NCI-H1092 treated with DMSO at 0.1 percent for 48 hours (cell line): ENCODE measurements around the gene KCTD16.
A peak's percentile ranks its signal among the peaks of the same experiment; 100 is the strongest.

Source experiments
- DNase-seq: peaks from one replicate; lab custom pipeline; 2025; lab: John Stamatoyannopoulos, UW

The KCTD16 gene

GRCh38 chr5:144170276-144171024 lies at the start of gene KCTD16, which contains the start of gene YIPF5:
Gene KCTD16 (plus strand): TSS chr5:144170873.
Gene YIPF5 (minus strand): TSS chr5:144170659. CDS start chr5:144169955, 704 bp downstream.
- DNase-seq, result peak; percentile 94

GRCh38 chr5:144121577-144121976 lies 49.1 kb upstream of the KCTD16 start:
- DNase-seq, result no peak

- no peak for DNase-seq
These were observed 48.6 kb upstream of the KCTD16 start for GRCh38 chr5:144122081-144122480.

GRCh38 chr5:144122641-144123040 lies 48.0 kb upstream of the KCTD16 start:
- no peak for DNase-seq

- DNase-seq, result no peak
These were observed 45.4 kb upstream of the KCTD16 start for GRCh38 chr5:144125163-144125726.

GRCh38 chr5:144126707-144127106 lies 44.0 kb upstream of the KCTD16 start:
- DNase-seq, result no peak

GRCh38 chr5:144128844-144129243 lies 41.8 kb upstream of the KCTD16 start:
- no peak for DNase-seq

GRCh38 chr5:144130306-144130705 lies 40.4 kb upstream of the KCTD16 start:
- no peak for DNase-seq

GRCh38 chr5:144131261-144131660 lies 39.4 kb upstream of the KCTD16 start:
- DNase-seq, result no peak

- DNase-seq, result no peak
These were observed 37.5 kb upstream of the KCTD16 start for GRCh38 chr5:144133050-144133633.

- no peak for DNase-seq
These were observed 36.4 kb upstream of the KCTD16 start for GRCh38 chr5:144134194-144134826.

GRCh38 chr5:144135113-144135762 lies 35.4 kb upstream of the KCTD16 start:
- no peak for DNase-seq

GRCh38 chr5:144139586-144139985 lies 31.1 kb upstream of the KCTD16 start:
- no peak for DNase-seq

- no peak for DNase-seq
These were observed 29.1 kb upstream of the KCTD16 start for GRCh38 chr5:144141585-144141984.

- peak; percentile 32 for DNase-seq
These were observed 28.4 kb upstream of the KCTD16 start for GRCh38 chr5:144142139-144142823.

GRCh38 chr5:144142824-144143162 lies 27.9 kb upstream of the KCTD16 start:
- DNase-seq, result no peak

- DNase-seq, result no peak
These were observed 27.0 kb upstream of the KCTD16 start for GRCh38 chr5:144143625-144144024.

- DNase-seq, result no peak
These were observed 25.5 kb upstream of the KCTD16 start for GRCh38 chr5:144144956-144145751.

GRCh38 chr5:144151026-144151425 lies 19.6 kb upstream of the KCTD16 start:
- no peak for DNase-seq

- no peak for DNase-seq
These were observed 13.9 kb upstream of the KCTD16 start for GRCh38 chr5:144156767-144157171.

- no peak for DNase-seq
These were observed 8.0 kb upstream of the KCTD16 start for GRCh38 chr5:144162686-144163085.
